ENCODE data around the gene HSPA1L.
"Not testable (repeated sequence)": the region's sequence is repeated elsewhere in the genome, so short reads cannot be mapped to it uniquely, and the experiment has no call there.

The HSPA1L gene

GRCh38 chr6:31836474-31837368, 21.6 kb upstream of the HSPA1L start:
- no peak for DNase-seq

GRCh38 chr6:31836047-31836473, 21.0 kb upstream of the HSPA1L start:
- no peak for DNase-seq

- DNase-seq = peak in 1 of 2 experiments; percentile 48
Measured at GRCh38 chr6:31834367-31835250, 19.5 kb upstream of the HSPA1L start.

GRCh38 chr6:31831350-31832215, 16.5 kb upstream of the HSPA1L start:
- no peak for DNase-seq

GRCh38 chr6:31830886-31831335, 15.8 kb upstream of the HSPA1L start:
- DNase-seq = no peak

- peak in 1 of 2 experiments; percentile 25 for DNase-seq
Measured at GRCh38 chr6:31829633-31830283, 14.7 kb upstream of the HSPA1L start.

DNA sequence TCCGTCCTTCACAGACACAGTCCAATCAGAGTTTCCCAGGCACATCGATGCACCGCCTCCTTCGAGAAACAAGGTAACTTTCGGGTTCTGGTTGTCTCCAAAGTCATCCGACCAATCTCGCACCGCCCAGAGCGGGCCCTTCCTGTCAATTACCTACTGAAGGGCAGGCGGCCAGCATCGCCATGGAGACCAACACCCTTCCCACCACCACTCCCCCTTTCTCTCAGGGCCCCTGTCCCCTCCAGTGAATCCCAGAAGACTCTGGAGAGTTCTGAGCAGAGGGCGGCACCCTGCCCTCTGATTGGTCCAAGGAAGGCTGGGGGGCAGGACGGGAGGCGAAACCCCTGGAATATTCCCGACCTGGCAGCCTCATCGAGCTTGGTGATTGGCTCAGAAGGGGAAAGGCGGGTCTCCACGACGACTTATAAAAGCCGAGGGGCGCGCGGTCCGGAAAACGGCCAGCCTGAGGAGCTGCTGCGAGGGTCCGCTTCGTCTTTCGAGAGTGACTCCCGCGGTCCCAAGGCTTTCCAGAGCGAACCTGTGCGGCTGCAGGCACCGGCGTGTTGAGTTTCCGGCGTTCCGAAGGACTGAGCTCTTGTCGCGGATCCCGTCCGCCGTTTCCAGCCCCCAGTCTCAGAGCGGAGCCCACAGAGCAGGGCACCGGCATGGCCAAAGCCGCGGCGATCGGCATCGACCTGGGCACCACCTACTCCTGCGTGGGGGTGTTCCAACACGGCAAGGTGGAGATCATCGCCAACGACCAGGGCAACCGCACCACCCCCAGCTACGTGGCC, 12.4 kb upstream of the HSPA1L start, which contains the start of gene HSPA1B:
Gene HSPA1B (plus strand): TSS at position 453 of the 794 bp plus-strand sequence. CDS start 213 bp downstream, at position 666.
- DNase-seq = peak; percentile 91 to 97

DNA sequence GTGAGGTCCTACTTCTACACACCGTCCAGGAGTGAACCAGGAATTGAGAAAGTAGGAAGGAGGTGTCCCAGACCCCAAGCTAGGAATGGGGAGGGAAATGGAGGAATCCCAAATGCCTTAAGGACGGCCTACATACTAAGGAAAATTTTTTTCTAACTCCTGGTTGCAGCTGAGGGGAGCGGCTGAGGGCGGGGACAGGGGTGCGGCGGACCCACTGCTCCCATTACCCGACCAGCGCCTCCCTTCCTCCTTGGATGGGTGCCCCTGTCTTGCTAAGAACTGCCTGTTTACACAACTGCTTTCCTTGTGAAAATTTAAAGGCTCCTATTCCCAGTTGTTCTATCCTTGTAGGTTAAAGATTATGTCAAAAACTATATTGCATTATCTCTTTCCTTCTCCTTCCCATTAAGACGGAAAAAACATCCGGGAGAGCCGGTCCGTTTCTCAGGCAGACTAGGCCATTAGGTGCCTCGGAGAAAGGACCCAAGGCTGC, 11.8 kb upstream of the HSPA1L start:
- DNase-seq = no peak

DNA sequence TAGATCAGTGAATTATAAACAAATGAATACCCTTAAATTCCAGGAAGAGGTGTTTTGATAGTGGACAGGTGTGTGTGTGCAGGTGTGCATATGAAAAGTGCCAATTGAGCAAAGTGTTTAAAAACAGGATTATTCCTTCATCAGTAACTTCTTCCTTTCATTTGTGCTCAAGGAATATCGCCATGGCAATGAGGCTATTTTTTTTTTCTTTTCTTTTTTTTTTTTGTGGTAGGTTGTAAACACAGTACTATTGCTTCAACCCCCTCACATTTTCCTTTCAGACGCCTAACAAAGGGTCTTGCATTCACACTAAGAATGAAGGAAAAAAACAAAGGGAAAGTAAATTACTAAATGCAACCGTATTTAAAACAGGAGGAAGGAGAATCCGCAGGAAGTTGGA, 10.5 kb upstream of the HSPA1L start:
- no peak for DNase-seq

- not testable (repeated sequence) for DNase-seq
Measured at GRCh38 chr6:31823592-31824196, 8.6 kb upstream of the HSPA1L start.

DNA sequence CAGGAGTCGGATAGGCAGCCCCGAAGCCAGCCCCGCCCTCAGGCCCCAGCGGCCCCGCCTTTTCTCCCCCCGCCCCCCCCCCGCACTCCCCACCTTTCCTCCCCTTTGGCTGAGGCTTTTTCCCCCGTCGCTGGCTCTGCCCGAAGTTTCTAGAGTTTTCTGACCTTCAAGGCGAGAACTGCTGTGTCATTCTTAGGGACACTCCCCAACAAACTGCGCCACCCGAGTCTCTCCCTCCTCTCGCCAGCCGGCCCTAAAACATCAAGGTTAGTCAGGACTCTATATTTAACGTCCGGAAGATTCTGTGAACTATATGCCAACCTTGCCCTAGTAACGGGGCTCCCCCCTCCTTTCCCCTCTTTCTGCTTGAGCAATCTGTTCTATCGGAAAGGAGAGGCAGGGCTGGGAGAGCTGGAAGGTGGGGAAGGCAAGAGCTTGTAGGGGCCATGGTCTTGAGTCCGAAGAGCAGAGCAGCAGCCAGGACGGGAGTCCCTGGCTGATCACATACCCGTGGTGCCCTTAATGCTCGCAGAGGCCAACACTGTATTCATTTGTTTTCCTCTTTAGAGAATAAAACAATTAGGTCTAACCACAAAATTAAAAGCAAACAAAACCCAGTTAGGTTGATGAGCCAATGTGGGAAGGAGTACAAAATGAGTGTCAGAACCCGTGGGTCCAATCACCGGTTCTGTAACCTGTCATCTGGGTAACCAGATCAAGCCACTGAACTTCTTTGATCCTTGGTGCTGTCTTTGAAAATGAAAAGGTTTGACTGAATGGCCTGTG, 7.1 kb upstream of the HSPA1L start:
- no peak for DNase-seq

GRCh38 chr6:31821301-31822035, 6.4 kb upstream of the HSPA1L start:
- peak in 1 of 2 experiments; percentile 42 for DNase-seq

- DNase-seq = not testable (repeated sequence)
Measured at GRCh38 chr6:31820399-31820798, 5.3 kb upstream of the HSPA1L start.

DNA sequence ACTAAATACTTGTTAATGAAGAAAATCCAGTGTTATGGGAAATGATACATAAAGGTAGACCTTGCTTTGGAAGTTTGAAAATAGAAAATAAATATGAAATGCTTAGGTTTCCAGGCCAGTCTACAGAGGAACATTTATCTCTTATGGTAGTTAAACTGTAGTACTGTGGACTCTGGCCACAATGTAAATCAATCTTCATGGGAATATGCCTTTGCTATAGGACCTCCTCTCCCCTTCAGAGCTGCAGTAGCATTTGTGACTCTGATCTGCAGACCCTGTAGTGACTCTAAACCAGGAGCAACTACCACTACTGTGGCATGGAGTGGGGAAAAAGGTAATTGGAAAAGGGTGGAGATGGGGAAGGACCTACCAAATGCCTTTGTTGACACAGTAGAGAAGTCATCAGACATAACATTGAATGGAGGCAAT, 4.8 kb upstream of the HSPA1L start:
- no peak for DNase-seq

GRCh38 chr6:31817929-31818511, 2.9 kb upstream of the HSPA1L start:
- DNase-seq = not testable (repeated sequence)

GRCh38 chr6:31817133-31817928, 2.2 kb upstream of the HSPA1L start:
- DNase-seq = not testable (repeated sequence)

DNA sequence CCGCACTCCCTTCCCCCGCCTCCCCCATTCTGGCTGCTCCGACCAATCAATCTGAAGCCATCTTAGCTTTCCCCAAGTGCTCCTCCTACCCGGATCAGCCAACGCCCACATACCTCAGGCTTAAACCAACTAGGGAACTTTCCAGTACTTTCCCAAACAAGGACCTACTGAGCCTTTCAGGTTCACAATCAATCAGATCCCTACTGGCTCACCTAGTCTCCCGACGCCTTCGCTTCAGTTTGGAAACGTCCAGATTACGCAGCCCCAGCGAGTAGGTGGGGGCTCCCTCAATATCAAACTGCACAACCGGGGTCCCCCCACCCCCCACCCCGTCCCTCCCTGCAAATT, 432 bp downstream of the HSPA1L start:
- peak; percentile 79 to 84 for DNase-seq

Data from cerebellar nuclear complex (tissue), 1 donor.